ENCODE results near the gene ATL3. TPM values are rescaled to one million over a fixed set of nuclear protein-coding genes. Genes with fewer than 3 reads are reported as not detected.

Gene ATL3
- total and polyA plus RNA-seq, 4 donors, result 5.9 to 33.6 (median 16.2) TPM

- WGBS, result 83% methylated on average over 2 of the region's 2 CpGs
- Histone ChIP-seq H3K9me3 (ENCODE audit: control insufficient read depth in 4 of 4, low read length in 3 of 4) (no peaks in the 10 kb centered on the region), H3K27me3 (ENCODE audit: control insufficient read depth in 4 of 4, insufficient read depth in 4 of 4, low read length in 3 of 4) (no peaks in the 10 kb centered on the region), H3K4me3 (ENCODE audit: low read depth in 1 of 3, low read length in 3 of 3) (no peak overlapping the region), H3K9ac (ENCODE audit: low read depth in 1 of 2, low read length in 2 of 2) (no peak overlapping the region), H3K27ac (ENCODE audit: low read depth in 1 of 2, low read length in 2 of 2) (no peak overlapping the region), H3K4me1 (ENCODE audit: control insufficient read depth in 4 of 4, insufficient read depth in 4 of 4, low read length in 3 of 4) (peaks cover 0 to 1% (median 0%) of the 10 kb centered on the region in 4 donors), H3K36me3 (ENCODE audit: control insufficient read depth in 4 of 4, insufficient read depth in 3 of 4, low read depth in 1 of 4, low read length in 3 of 4) (peaks cover 0 to 2% (median under 1%) of the 10 kb centered on the region in 4 donors)
- TF ChIP-seq FOXA1 (IDR thresholded peaks at IDR 0.05) (no peak), JUND (IDR thresholded peaks at IDR 0.05) (no peak), EGR1 (IDR thresholded peaks at IDR 0.05; ENCODE audit: low read depth in 2 of 2) (no peak), REST (IDR thresholded peaks at IDR 0.05) (no peak), ATF3 (IDR thresholded peaks at IDR 0.05) (no peak), HNF4A (conservative IDR thresholded peaks at IDR 0.05) (no peak), TAF1 (conservative IDR thresholded peaks at IDR 0.05) (no peak)
- no peak for DNase-seq (ENCODE audit: low spot score)
These were observed 34.4 kb upstream of the ATL3 start for GRCh38 chr11:63705526-63705925.

DNA sequence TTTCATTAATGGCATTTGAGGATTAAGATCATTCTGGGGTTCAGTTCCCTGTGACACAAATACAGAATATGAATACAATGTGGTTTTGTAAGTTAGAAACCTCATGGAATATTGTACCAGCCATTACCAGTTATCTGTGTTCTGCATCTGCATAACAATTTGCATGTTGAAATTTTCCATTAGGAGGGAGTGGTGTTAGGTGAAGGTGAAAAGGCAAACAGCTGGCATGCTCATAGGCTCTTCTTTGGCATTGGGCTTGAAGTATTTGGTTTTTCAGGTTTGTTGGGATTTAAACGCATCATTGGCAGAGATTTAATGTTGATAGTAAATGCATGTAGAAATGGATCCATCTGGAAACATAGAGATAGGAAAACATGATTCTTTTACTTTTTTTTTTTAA, 28.7 kb upstream of the ATL3 start:
- no peaks in the 10 kb centered on the region for H3K27me3 ChIP-seq (ENCODE audit: control insufficient read depth in 4 of 4, insufficient read depth in 4 of 4, low read length in 3 of 4)
- 92% methylated on average over 1 of the region's 1 CpG for WGBS
- DNase-seq (ENCODE audit: low spot score), result no peak

More for the DNA sequence above, 28.7 kb upstream of the ATL3 start:
- TF ChIP-seq FOXA2 (IDR thresholded peaks at IDR 0.05), result no peak
- no peak for TF ChIP-seq SP1 (IDR thresholded peaks at IDR 0.05)
- TF ChIP-seq HNF4G (IDR thresholded peaks at IDR 0.05), result no peak
- no peak for TF ChIP-seq ATF3 (IDR thresholded peaks at IDR 0.05)
- no peak for TF ChIP-seq REST (IDR thresholded peaks at IDR 0.05)
- TF ChIP-seq GABPA (IDR thresholded peaks at IDR 0.05 in 1 of 2, conservative IDR thresholded peaks at IDR 0.05 in 1 of 2), result no peak
- no peak for TF ChIP-seq RAD21 (IDR thresholded peaks at IDR 0.05)
- TF ChIP-seq EGR1 (IDR thresholded peaks at IDR 0.05; ENCODE audit: low read depth in 2 of 2), result no peak
- no peak for TF ChIP-seq FOXA1 (IDR thresholded peaks at IDR 0.05)
- no peak for TF ChIP-seq YY1 (IDR thresholded peaks at IDR 0.05)
- TF ChIP-seq MAX (IDR thresholded peaks at IDR 0.05), result no peak
- TF ChIP-seq, protein P1, sequence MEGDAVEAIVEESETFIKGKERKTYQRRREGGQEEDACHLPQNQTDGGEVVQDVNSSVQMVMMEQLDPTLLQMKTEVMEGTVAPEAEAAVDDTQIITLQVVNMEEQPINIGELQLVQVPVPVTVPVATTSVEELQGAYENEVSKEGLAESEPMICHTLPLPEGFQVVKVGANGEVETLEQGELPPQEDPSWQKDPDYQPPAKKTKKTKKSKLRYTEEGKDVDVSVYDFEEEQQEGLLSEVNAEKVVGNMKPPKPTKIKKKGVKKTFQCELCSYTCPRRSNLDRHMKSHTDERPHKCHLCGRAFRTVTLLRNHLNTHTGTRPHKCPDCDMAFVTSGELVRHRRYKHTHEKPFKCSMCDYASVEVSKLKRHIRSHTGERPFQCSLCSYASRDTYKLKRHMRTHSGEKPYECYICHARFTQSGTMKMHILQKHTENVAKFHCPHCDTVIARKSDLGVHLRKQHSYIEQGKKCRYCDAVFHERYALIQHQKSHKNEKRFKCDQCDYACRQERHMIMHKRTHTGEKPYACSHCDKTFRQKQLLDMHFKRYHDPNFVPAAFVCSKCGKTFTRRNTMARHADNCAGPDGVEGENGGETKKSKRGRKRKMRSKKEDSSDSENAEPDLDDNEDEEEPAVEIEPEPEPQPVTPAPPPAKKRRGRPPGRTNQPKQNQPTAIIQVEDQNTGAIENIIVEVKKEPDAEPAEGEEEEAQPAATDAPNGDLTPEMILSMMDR (IDR thresholded peaks at IDR 0.05; ENCODE audit: low read depth, low read length, missing input control), result no peak
- TF ChIP-seq JUND (IDR thresholded peaks at IDR 0.05), result no peak
- no peak for TF ChIP-seq HNF4A (conservative IDR thresholded peaks at IDR 0.05)
- TF ChIP-seq TAF1 (conservative IDR thresholded peaks at IDR 0.05), result no peak
- Histone ChIP-seq H3K4me3 (ENCODE audit: low read depth in 1 of 3, low read length in 3 of 3) (no peak overlapping the region), H3K4me1 (ENCODE audit: control insufficient read depth in 4 of 4, insufficient read depth in 4 of 4, low read length in 3 of 4) (no peaks in the 10 kb centered on the region), H3K27ac (ENCODE audit: low read depth in 1 of 2, low read length in 2 of 2) (no peak overlapping the region), H3K9me3 (ENCODE audit: control insufficient read depth in 4 of 4, low read length in 3 of 4) (no peaks in the 10 kb centered on the region), H3K9ac (ENCODE audit: low read depth in 1 of 2, low read length in 2 of 2) (no peak overlapping the region), H3K36me3 (ENCODE audit: control insufficient read depth in 4 of 4, insufficient read depth in 3 of 4, low read depth in 1 of 4, low read length in 3 of 4) (no peaks in the 10 kb centered on the region)

Data from liver (tissue), 9 donors.